GM18861 (cell line): Measurements from ENCODE around the gene HNRNPR.
A peak's percentile ranks its signal among the peaks of the same experiment; 100 is the strongest.
"Not testable (repeated sequence)": the region's sequence is repeated elsewhere in the genome, so short reads cannot be mapped to it uniquely, and the experiment has no call there.

Source experiments
- ATAC-seq: cut with Tn5 transposase; IDR thresholded peaks from one replicate; pipeline ENCODE4 v1.9.1; 2021; ENCODE audit not compliant: unreplicated experiment

HNRNPR gene

GRCh38 chr1:23344111-23344986 is at the start of gene HNRNPR:
Gene HNRNPR (minus strand): TSS chr1:23344284. CDS start chr1:23341008, 3,276 bp downstream.
- peak; percentile 89 for ATAC-seq

- ATAC-seq: no peak
Measured at GRCh38 chr1:23393706-23394105, 49.6 kb upstream of the HNRNPR start.

- ATAC-seq: no peak
Measured at GRCh38 chr1:23392125-23392855, 48.2 kb upstream of the HNRNPR start.

GRCh38 chr1:23389837-23390321 is 45.8 kb upstream of the HNRNPR start:
- ATAC-seq: no peak

- ATAC-seq: no peak
Measured at GRCh38 chr1:23387494-23387893, 43.4 kb upstream of the HNRNPR start.

- ATAC-seq: no peak
Measured at GRCh38 chr1:23385119-23385621, 41.1 kb upstream of the HNRNPR start.

- ATAC-seq: no peak
Measured at GRCh38 chr1:23384312-23385058, 40.4 kb upstream of the HNRNPR start.

GRCh38 chr1:23383577-23384311 is 39.7 kb upstream of the HNRNPR start:
- ATAC-seq: no peak

- no peak for ATAC-seq
Measured at GRCh38 chr1:23381233-23381885, 37.3 kb upstream of the HNRNPR start.

- ATAC-seq: no peak
Measured at GRCh38 chr1:23380719-23381118, 36.6 kb upstream of the HNRNPR start.

- ATAC-seq: not testable (repeated sequence)
Measured at GRCh38 chr1:23380236-23380635, 36.2 kb upstream of the HNRNPR start.

GRCh38 chr1:23376890-23377811 is 33.1 kb upstream of the HNRNPR start:
- no peak for ATAC-seq

- ATAC-seq: not testable (repeated sequence)
Measured at GRCh38 chr1:23374079-23374735, 30.1 kb upstream of the HNRNPR start.

GRCh38 chr1:23371987-23372880 is 28.1 kb upstream of the HNRNPR start:
- no peak for ATAC-seq

- no peak for ATAC-seq
Measured at GRCh38 chr1:23370709-23371584, 26.9 kb upstream of the HNRNPR start.

GRCh38 chr1:23370330-23370708 is 26.2 kb upstream of the HNRNPR start:
- no peak for ATAC-seq
